ENCODE results near the gene CCDC169.

Gene CCDC169

GRCh38 chr13:36244073-36244472 is 53.5 kb downstream of the CCDC169 start:
- no peak for DNase-seq (ENCODE audit: low read depth in 3 of 3)

GRCh38 chr13:36242761-36243160 is 54.9 kb downstream of the CCDC169 start:
- DNase-seq (ENCODE audit: low read depth in 3 of 3), result no peak

- no peak for DNase-seq (ENCODE audit: low read depth in 3 of 3)
These were observed 66.4 kb downstream of the CCDC169 start for GRCh38 chr13:36231236-36231635.

- DNase-seq (ENCODE audit: low read depth in 3 of 3), result no peak
These were observed 72.9 kb downstream of the CCDC169 start for GRCh38 chr13:36224730-36225129.

- no peak for DNase-seq (ENCODE audit: low read depth in 3 of 3)
These were observed 77.7 kb downstream of the CCDC169 start for GRCh38 chr13:36219883-36220282.

GRCh38 chr13:36217456-36217855 is 80.2 kb downstream of the CCDC169 start:
- no peak for DNase-seq (ENCODE audit: low read depth in 3 of 3)

- no peak for DNase-seq (ENCODE audit: low read depth in 3 of 3)
These were observed 83.3 kb downstream of the CCDC169 start, which contains the start of gene SOHLH2 for GRCh38 chr13:36214163-36214921. Gene SOHLH2 (minus strand): TSS chr13:36214556. CDS start chr13:36214526, 30 bp downstream.

GRCh38 chr13:36212789-36213188 is 84.8 kb downstream of the CCDC169 start:
- DNase-seq (ENCODE audit: low read depth in 3 of 3), result no peak

- no peak for DNase-seq (ENCODE audit: low read depth in 3 of 3)
These were observed 86.0 kb downstream of the CCDC169 start for GRCh38 chr13:36211567-36211966.

- no peak for DNase-seq (ENCODE audit: low read depth in 3 of 3)
These were observed 86.9 kb downstream of the CCDC169 start for GRCh38 chr13:36210738-36211137.

- DNase-seq (ENCODE audit: low read depth in 3 of 3), result no peak
These were observed 89.9 kb downstream of the CCDC169 start for GRCh38 chr13:36207672-36208071.

GRCh38 chr13:36193151-36193855 is 104.3 kb downstream of the CCDC169 start:
- DNase-seq (ENCODE audit: low read depth in 3 of 3), result no peak

GRCh38 chr13:36192166-36192565 is 105.4 kb downstream of the CCDC169 start:
- DNase-seq (ENCODE audit: low read depth in 3 of 3), result no peak

GRCh38 chr13:36190771-36191170 is 106.8 kb downstream of the CCDC169 start:
- DNase-seq (ENCODE audit: low read depth in 3 of 3), result no peak

GRCh38 chr13:36188441-36188840 is 109.2 kb downstream of the CCDC169 start:
- DNase-seq (ENCODE audit: low read depth in 3 of 3), result no peak

GRCh38 chr13:36183901-36184300 is 113.7 kb downstream of the CCDC169 start:
- DNase-seq (ENCODE audit: low read depth in 3 of 3), result no peak

Measured in stimulated activated CD4-positive, alpha-beta T cell treated with anti-CD3 and anti-CD28 coated beads, TNF-alpha, amount 100 ng/mL, for 48 hours (primary cell).